ENCODE results near the gene FBXL4. TPM values are rescaled to one million over a fixed set of nuclear protein-coding genes. Genes with fewer than 3 reads are reported as not detected.

Gene FBXL4
- total RNA-seq, 1 experiment from 2014 or later: 5.1 TPM

DNA sequence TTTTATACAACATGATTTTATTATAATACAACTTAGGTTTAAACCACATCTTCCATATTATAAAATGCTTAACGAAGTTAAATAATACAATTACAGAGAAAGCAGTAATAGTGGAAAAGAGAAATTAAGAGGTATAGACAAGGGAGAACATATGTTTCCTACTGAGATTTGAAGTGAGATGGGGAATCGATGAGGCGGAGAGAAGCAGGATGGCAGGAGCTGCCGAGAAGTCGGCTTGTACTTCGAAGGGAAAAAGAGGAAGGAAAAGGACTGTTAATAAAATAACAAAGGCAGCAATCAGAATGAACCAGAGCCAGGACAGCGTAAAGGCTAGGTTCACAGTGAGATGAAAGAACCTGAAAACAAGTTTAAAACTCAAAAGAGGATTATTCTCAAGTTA is 15.4 kb downstream of the FBXL4 start:
- Mint-ChIP-seq H3K4me3 (no peak overlapping the region), H3K4me1 (peaks cover 14 to 16% of the 10 kb centered on the region in 2 experiments), H3K27me3 (ENCODE audit: low read depth) (no peaks in the 10 kb centered on the region), H3K27ac (peak overlapping the region in 1 of 3 experiments; percentile 30; a peak in 3 of 7 replicates), H3K9me3 (no peaks in the 10 kb centered on the region), H3K36me3 (ENCODE audit: insufficient read depth in 1 of 3, low read depth in 3 of 3) (peaks cover 0 to 6% (median 2%) of the 10 kb centered on the region in 3 experiments; a peak in 2 of 7 replicates)
- H3K9ac ChIP-seq (ENCODE audit: extremely low read depth, insufficient read length, low read length): no peak overlapping the region
- no CpG with 5 or more reads among the region's 7 CpGs for WGBS (ENCODE audit: extremely low coverage, insufficient read length, low lambda C conversion rate)
- no peaks in the 10 kb centered on the region for H4K20me1 ChIP-seq (ENCODE audit: control insufficient read depth, insufficient read depth, insufficient read length)
- no peak overlapping the region for H4K8ac ChIP-seq (replicated peaks; ENCODE audit: insufficient read length, low read depth, low read length)
- no peak overlapping the region for H3K4me2 ChIP-seq (ENCODE audit: insufficient read depth, insufficient read length, low read length)
- H2BK15ac ChIP-seq (ENCODE audit: low read depth, low read length): no peak overlapping the region
- no peak overlapping the region for H2BK12ac ChIP-seq (ENCODE audit: insufficient read length, low read depth, low read length)
- no peak overlapping the region for H4K91ac ChIP-seq (ENCODE audit: insufficient read length, low read depth, low read length)
- no peak overlapping the region for H2BK20ac ChIP-seq (ENCODE audit: low read depth, low read length, poor library complexity, severe bottlenecking)
- H4K5ac ChIP-seq (ENCODE audit: insufficient read length, low read depth, low read length): no peak overlapping the region
- no peak overlapping the region for H3K18ac ChIP-seq (ENCODE audit: insufficient read length, low read depth, low read length)
- no peaks in the 10 kb centered on the region for H3K79me2 ChIP-seq (ENCODE audit: insufficient read depth, low read length)
- no peak overlapping the region for H3K14ac ChIP-seq (ENCODE audit: insufficient read depth, low read length)
- H3K4me1 ChIP-seq (ENCODE audit: insufficient read depth, low read length): no peaks in the 10 kb centered on the region
- no peak overlapping the region for H3T11ph ChIP-seq (ENCODE audit: low read length)
- no peaks in the 10 kb centered on the region for H3K23me2 ChIP-seq (ENCODE audit: insufficient read length, low read depth, low read length, poor library complexity, severe bottlenecking)
- H2AK5ac ChIP-seq (ENCODE audit: insufficient read length, low read length): no peak overlapping the region
- H3K23ac ChIP-seq (ENCODE audit: insufficient read length, low read depth, low read length): no peak overlapping the region
- no peak overlapping the region for H3K27ac ChIP-seq (ENCODE audit: insufficient read length, low read depth, low read length)
- no peak overlapping the region for H2BK120ac ChIP-seq (ENCODE audit: low read depth, low read length, poor library complexity, severe bottlenecking)
- no peaks in the 10 kb centered on the region for H3K9me3 ChIP-seq (ENCODE audit: control insufficient read depth, low read depth, low read length)
- TF ChIP-seq, protein P1, sequence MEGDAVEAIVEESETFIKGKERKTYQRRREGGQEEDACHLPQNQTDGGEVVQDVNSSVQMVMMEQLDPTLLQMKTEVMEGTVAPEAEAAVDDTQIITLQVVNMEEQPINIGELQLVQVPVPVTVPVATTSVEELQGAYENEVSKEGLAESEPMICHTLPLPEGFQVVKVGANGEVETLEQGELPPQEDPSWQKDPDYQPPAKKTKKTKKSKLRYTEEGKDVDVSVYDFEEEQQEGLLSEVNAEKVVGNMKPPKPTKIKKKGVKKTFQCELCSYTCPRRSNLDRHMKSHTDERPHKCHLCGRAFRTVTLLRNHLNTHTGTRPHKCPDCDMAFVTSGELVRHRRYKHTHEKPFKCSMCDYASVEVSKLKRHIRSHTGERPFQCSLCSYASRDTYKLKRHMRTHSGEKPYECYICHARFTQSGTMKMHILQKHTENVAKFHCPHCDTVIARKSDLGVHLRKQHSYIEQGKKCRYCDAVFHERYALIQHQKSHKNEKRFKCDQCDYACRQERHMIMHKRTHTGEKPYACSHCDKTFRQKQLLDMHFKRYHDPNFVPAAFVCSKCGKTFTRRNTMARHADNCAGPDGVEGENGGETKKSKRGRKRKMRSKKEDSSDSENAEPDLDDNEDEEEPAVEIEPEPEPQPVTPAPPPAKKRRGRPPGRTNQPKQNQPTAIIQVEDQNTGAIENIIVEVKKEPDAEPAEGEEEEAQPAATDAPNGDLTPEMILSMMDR (conservative IDR thresholded peaks at IDR 0.05): no peak
- no peak for DNase-seq
- no peak overlapping the region for H3K56ac ChIP-seq (ENCODE audit: insufficient read length, low read depth, low read length)
- H3K79me1 ChIP-seq (ENCODE audit: insufficient read depth, low read depth, low read length, poor library complexity, severe bottlenecking): no peaks in the 10 kb centered on the region
- H3K4ac ChIP-seq (ENCODE audit: low read depth, low read length): no peak overlapping the region
- H3K27me3 ChIP-seq (ENCODE audit: insufficient read depth, low read length): no peaks in the 10 kb centered on the region
- H2AFZ ChIP-seq (ENCODE audit: low read length): no peak overlapping the region
- H2BK5ac ChIP-seq (ENCODE audit: insufficient read length, low read length): no peak overlapping the region

All from H9 (cell line).